ENCODE data around the gene LINGO1.

- TF ChIP-seq CTCF (conservative IDR thresholded peaks at IDR 0.05 in 1 of 2, IDR thresholded peaks at IDR 0.05 in 1 of 2; ENCODE audit: low read depth in 1 of 2, low read length in 2 of 2) = no peak
- TF ChIP-seq EZH2 (IDR thresholded peaks at IDR 0.05; ENCODE audit: low read length, missing control alignments) = no peak
Measured at GRCh38 chr15:77569729-77570125, 63.0 kb downstream of the LINGO1 start.

All from fibroblast of lung (primary cell).